ENCODE measurements around the gene LYPD6.

Gene LYPD6

DNA sequence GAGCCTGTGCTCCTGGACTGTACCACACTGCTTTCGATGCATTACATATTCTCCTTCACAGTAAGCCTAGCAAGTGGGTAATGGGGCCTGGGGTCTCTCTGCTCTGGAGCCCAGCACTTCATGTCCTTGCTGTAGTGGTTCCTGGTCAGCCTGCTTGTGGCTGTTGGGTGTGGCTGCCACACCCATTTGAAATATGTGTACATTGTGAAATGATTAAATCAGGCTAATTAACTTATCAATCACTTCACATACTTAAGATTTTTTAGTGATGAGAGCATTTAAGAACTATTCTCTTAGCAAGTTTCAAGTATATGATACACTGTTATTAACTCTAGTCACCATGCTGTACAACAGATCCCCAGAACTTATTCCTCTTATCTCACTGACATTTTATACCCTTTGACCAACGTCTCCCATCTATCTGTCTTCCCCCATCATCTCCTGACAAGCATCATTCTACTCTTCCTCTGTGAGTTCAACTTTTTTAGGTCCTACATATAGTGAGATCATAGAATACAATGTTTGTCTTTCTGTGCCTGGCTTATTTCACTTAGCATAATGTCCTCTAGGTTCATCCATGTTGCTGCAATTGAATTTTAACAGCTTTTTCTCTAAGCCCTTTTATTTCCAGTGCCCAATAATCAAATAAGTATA is 92.1 kb downstream of the LYPD6 start:
- Histone ChIP-seq H3K4me3 (ENCODE audit: low read length) (no peak overlapping the region), H3K36me3 (ENCODE audit: control insufficient read depth, insufficient read depth, low read length) (no peaks in the 10 kb centered on the region), H3K9me3 (ENCODE audit: control insufficient read depth, insufficient read depth, low read length) (no peaks in the 10 kb centered on the region), H3K4me1 (ENCODE audit: control insufficient read depth, insufficient read depth, low read length) (peaks cover 6% of the 10 kb centered on the region), H3K27me3 (ENCODE audit: control insufficient read depth, insufficient read depth, low read length) (no peaks in the 10 kb centered on the region), H3K27ac (ENCODE audit: low read length) (no peak overlapping the region)
- no peak for DNase-seq (ENCODE audit: low read depth, low spot score)
- WGBS (ENCODE audit: insufficient coverage, insufficient read length): no CpG with 5 or more reads among the region's 2 CpGs

DNA sequence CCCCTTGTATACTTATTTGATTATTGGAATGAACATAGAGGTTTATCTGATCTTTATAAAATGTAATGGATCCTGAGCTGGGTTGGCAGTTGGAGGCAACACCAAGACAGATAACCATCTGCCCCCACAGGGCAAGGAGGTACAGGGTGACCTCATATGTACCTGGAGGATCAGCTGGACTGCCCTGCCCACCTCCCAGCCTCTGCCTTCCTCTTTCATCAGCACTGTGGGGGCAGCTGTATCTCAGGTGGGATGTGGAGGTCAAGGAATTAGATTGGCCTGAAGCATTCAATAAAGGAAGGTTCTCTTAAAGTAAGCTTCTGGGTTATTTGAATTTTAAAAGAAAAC is 92.6 kb downstream of the LYPD6 start:
- peaks cover 6% of the 10 kb centered on the region for H3K4me1 ChIP-seq (ENCODE audit: control insufficient read depth, insufficient read depth, low read length)
- DNase-seq (ENCODE audit: low read depth, low spot score): no peak
- no peaks in the 10 kb centered on the region for H3K9me3 ChIP-seq (ENCODE audit: control insufficient read depth, insufficient read depth, low read length)
- H3K27me3 ChIP-seq (ENCODE audit: control insufficient read depth, insufficient read depth, low read length): no peaks in the 10 kb centered on the region
- H3K4me3 ChIP-seq (ENCODE audit: low read length): no peak overlapping the region
- no peak overlapping the region for H3K27ac ChIP-seq (ENCODE audit: low read length)
- no peaks in the 10 kb centered on the region for H3K36me3 ChIP-seq (ENCODE audit: control insufficient read depth, insufficient read depth, low read length)

DNA sequence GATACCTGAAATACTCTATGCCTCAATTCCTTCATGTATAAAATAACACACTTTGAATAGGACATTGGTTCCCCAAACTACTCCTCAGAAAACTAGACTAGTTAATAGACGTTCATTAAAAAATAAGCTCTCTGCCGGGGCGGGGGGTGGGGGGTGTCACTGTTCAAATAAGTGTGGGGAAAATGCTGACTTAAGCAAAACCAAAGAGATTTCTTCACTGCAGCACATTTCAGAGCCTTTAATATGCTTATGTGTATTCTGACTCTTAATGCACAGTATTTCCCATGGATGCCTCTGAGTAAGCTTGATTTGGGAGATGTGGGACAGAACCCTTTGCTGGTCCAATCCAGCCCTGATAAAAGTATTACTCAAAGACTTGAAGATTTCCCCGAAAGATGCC is 93.2 kb downstream of the LYPD6 start:
- Histone ChIP-seq H3K36me3 (ENCODE audit: control insufficient read depth, insufficient read depth, low read length) (no peaks in the 10 kb centered on the region), H3K4me3 (ENCODE audit: low read length) (no peak overlapping the region), H3K9me3 (ENCODE audit: control insufficient read depth, insufficient read depth, low read length) (no peaks in the 10 kb centered on the region), H3K4me1 (ENCODE audit: control insufficient read depth, insufficient read depth, low read length) (peaks cover 6% of the 10 kb centered on the region), H3K27ac (ENCODE audit: low read length) (no peak overlapping the region), H3K27me3 (ENCODE audit: control insufficient read depth, insufficient read depth, low read length) (no peaks in the 10 kb centered on the region)
- DNase-seq (ENCODE audit: low read depth, low spot score): no peak
- no CpG with 5 or more reads among the region's 4 CpGs for WGBS (ENCODE audit: insufficient coverage, insufficient read length)

DNA sequence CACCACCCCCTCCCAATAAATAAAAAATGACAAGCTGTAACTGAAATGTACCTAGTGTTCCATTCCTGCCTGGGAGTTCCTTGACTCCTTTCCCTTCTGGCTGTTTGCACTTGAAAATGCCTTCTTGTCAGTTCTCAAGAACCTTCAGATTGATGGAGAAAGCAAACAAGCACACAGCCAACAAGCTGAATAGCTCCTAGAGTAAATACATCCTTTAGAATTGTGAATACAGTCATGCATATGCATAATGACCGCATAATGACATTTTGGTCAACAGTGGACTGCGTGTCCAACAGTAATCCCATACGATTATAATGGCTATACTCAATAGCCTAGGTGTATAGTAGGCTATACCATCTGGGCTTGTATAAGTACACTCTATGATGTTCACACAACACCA is 97.0 kb downstream of the LYPD6 start:
- WGBS (ENCODE audit: insufficient coverage, insufficient read length): no CpG with 5 or more reads among the region's 3 CpGs

DNA sequence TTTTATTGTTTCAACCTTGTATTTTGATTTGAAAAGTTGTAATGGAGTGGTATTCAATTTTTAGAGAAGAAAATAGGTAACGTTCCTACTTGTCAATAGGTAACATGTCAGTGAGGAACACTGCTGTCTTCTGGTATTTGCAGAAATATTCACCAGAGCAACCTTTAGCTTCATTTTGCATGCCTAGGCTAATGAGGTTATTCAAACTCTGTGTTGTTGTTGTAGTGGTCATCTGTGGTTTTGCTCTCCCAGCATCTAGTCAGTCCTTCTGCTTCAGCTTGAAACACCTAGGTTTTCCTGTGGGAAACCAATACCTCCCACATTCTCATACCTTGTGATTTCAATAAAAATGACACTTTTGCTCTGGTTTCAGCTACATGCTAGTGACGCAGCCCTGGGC is 98.4 kb downstream of the LYPD6 start:
- H3K27me3 ChIP-seq (ENCODE audit: control insufficient read depth, insufficient read depth, low read length): no peaks in the 10 kb centered on the region
- H3K9me3 ChIP-seq (ENCODE audit: control insufficient read depth, insufficient read depth, low read length): no peaks in the 10 kb centered on the region
- H3K36me3 ChIP-seq (ENCODE audit: control insufficient read depth, insufficient read depth, low read length): no peaks in the 10 kb centered on the region
- no peak overlapping the region for H3K4me3 ChIP-seq (ENCODE audit: low read length)
- H3K27ac ChIP-seq (ENCODE audit: low read length): no peak overlapping the region
- H3K4me1 ChIP-seq (ENCODE audit: control insufficient read depth, insufficient read depth, low read length): no peaks in the 10 kb centered on the region; the same call in 1 of the 2 replicates
- no peak for DNase-seq (ENCODE audit: low read depth, low spot score)
- WGBS (ENCODE audit: insufficient coverage, insufficient read length): no CpG with 5 or more reads among the region's 2 CpGs

More for the DNA sequence above, 97.0 kb downstream of the LYPD6 start:
- Histone ChIP-seq H3K27ac (ENCODE audit: low read length) (no peak overlapping the region), H3K4me1 (ENCODE audit: control insufficient read depth, insufficient read depth, low read length) (peaks cover 1% of the 10 kb centered on the region; the same call in 1 of the 2 replicates), H3K27me3 (ENCODE audit: control insufficient read depth, insufficient read depth, low read length) (no peaks in the 10 kb centered on the region), H3K36me3 (ENCODE audit: control insufficient read depth, insufficient read depth, low read length) (no peaks in the 10 kb centered on the region), H3K4me3 (ENCODE audit: low read length) (no peak overlapping the region), H3K9me3 (ENCODE audit: control insufficient read depth, insufficient read depth, low read length) (no peaks in the 10 kb centered on the region)
- no peak for DNase-seq (ENCODE audit: low read depth, low spot score)

DNA sequence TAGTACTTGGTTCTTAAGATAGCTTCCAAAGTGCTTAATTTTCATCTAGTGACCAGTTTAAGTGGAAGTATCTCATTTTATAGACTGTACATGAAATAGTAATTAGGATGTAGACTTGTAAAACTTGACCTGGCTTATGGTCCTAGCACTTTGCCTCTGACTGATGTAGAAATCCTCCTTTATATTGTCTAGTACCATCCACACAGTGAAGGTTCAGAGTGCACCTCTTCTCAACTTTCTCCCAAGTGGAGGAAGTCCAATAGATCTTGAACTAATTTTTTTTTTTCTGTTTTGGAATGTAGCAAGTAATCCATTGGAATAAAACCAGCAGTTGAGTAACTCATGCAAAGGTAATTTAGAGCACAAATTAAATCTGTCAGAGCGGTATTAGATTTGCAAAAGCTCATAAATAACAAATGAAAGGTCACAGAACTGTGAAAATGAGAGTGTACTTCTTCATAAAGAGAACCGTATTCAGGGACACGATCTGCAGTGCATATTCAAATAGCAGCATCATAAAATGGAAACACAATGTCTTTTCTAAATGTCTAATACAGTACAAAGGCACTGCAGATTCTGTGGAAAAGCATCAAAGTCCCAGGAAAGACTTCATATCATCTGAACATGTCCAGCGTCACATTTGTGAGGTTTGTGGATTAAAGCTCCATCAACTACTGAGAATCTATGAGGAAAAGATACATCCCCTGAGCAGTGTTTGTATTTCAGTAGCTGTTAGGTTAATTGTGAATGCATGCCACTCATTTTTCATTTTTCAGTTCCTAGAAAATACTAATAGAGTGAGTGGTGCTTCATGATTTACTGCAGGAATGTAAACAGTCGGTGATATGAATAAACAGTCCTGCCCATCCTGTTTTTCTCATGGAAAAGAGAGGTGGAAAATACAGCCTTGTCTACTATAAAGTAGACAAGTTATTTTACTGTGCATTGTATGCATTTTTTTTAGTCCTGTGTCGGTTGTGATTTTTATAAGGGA is 100.7 kb downstream of the LYPD6 start:
- Histone ChIP-seq H3K4me1 (ENCODE audit: control insufficient read depth, insufficient read depth, low read length) (no peaks in the 10 kb centered on the region), H3K27ac (ENCODE audit: low read length) (no peak overlapping the region), H3K4me3 (ENCODE audit: low read length) (no peak overlapping the region), H3K9me3 (ENCODE audit: control insufficient read depth, insufficient read depth, low read length) (no peaks in the 10 kb centered on the region), H3K36me3 (ENCODE audit: control insufficient read depth, insufficient read depth, low read length) (no peaks in the 10 kb centered on the region), H3K27me3 (ENCODE audit: control insufficient read depth, insufficient read depth, low read length) (no peaks in the 10 kb centered on the region)
- DNase-seq (ENCODE audit: low read depth, low spot score): no peak
- WGBS (ENCODE audit: insufficient coverage, insufficient read length): no CpG with 5 or more reads among the region's 6 CpGs

DNA sequence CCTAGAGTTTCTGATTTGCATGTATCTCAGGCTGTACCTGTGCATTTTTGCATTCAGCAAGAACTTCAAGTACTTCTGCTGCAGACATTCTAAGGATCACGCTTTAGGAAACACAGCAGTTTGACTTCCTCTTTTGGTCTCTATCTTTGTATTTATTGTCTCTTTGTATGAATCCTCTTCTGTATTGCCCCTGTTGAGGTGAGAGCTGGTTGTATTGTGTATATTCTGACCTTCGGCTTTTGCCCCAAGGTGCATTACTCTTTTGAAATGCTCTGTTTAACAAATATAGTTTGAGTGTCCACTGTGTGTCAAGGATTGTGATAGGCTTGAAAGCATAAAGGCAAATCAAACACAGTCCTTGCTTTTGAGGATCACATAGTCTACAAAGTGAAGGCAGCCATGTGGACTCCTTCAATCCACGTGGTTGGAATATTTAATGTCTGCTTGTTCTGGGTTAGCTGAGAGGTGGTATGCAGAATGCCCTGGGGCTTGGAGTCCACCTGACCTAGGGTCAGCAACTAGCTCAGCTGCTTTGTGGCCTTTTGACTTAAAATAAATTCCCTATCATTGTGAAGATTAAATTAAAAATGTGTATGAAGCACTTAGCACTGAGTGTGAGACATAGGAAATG is 108.1 kb downstream of the LYPD6 start:
- H3K27ac ChIP-seq (ENCODE audit: low read length): no peak overlapping the region
- H3K27me3 ChIP-seq (ENCODE audit: control insufficient read depth, insufficient read depth, low read length): no peaks in the 10 kb centered on the region
- H3K36me3 ChIP-seq (ENCODE audit: control insufficient read depth, insufficient read depth, low read length): no peaks in the 10 kb centered on the region; the same call in 1 of the 2 replicates
- WGBS (ENCODE audit: insufficient coverage, insufficient read length): no CpG with 5 or more reads among the region's 3 CpGs
- no peaks in the 10 kb centered on the region for H3K9me3 ChIP-seq (ENCODE audit: control insufficient read depth, insufficient read depth, low read length)
- no peak for DNase-seq (ENCODE audit: low read depth, low spot score)
- H3K4me3 ChIP-seq (ENCODE audit: low read length): no peak overlapping the region
- no peaks in the 10 kb centered on the region for H3K4me1 ChIP-seq (ENCODE audit: control insufficient read depth, insufficient read depth, low read length)

DNA sequence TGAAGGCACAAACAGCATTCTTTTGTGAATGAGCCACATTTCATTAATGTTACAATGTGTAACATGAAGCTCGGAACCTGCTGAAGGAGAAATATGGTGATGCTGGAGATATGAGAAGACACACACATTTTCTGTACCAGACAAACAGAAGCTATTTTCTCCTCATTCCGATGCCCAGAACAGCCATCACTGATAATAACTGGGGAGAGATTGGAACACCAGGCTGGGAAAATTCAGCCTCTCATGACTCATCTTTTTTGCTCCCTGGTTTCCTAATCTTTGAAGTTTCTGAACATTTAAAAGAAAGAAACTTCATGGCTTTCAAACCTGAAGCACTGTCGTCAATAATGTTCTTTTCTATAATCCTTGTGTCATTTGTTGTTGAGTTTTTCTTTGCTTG is 110.9 kb downstream of the LYPD6 start:
- no peak overlapping the region for H3K27ac ChIP-seq (ENCODE audit: low read length)
- no peaks in the 10 kb centered on the region for H3K4me1 ChIP-seq (ENCODE audit: control insufficient read depth, insufficient read depth, low read length)
- no peaks in the 10 kb centered on the region for H3K27me3 ChIP-seq (ENCODE audit: control insufficient read depth, insufficient read depth, low read length)
- no peak for DNase-seq (ENCODE audit: low read depth, low spot score)
- H3K9me3 ChIP-seq (ENCODE audit: control insufficient read depth, insufficient read depth, low read length): no peaks in the 10 kb centered on the region
- no CpG with 5 or more reads among the region's 3 CpGs for WGBS (ENCODE audit: insufficient coverage, insufficient read length)
- H3K36me3 ChIP-seq (ENCODE audit: control insufficient read depth, insufficient read depth, low read length): no peaks in the 10 kb centered on the region; the same call in 1 of the 2 replicates
- H3K4me3 ChIP-seq (ENCODE audit: low read length): no peak overlapping the region

DNA sequence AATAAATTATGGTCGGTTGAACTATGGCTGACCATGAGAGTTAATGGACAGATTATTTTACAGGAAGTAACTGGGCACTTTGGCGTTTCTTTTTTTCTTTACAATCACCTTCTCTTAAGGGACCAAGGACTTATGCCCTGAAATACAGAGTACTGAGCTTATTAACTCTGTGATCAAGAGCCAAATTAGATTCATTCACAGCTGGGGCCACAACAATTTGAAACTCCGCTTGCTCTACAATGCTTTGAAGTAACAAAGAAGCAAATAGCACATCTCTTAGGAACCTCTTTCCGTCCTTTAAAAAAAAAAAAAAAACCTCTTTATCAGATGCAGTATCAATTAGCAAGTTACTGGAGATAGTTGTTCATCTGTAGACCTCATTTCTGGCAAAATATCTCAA is 112.0 kb downstream of the LYPD6 start:
- WGBS (ENCODE audit: insufficient coverage, insufficient read length): no CpG with 5 or more reads among the region's 4 CpGs
- no peaks in the 10 kb centered on the region for H3K9me3 ChIP-seq (ENCODE audit: control insufficient read depth, insufficient read depth, low read length)
- H3K27me3 ChIP-seq (ENCODE audit: control insufficient read depth, insufficient read depth, low read length): no peaks in the 10 kb centered on the region
- no peaks in the 10 kb centered on the region for H3K4me1 ChIP-seq (ENCODE audit: control insufficient read depth, insufficient read depth, low read length)
- no peak overlapping the region for H3K4me3 ChIP-seq (ENCODE audit: low read length)
- no peak for DNase-seq (ENCODE audit: low read depth, low spot score)
- H3K27ac ChIP-seq (ENCODE audit: low read length): no peak overlapping the region
- no peaks in the 10 kb centered on the region; the same call in 1 of the 2 replicates for H3K36me3 ChIP-seq (ENCODE audit: control insufficient read depth, insufficient read depth, low read length)

DNA sequence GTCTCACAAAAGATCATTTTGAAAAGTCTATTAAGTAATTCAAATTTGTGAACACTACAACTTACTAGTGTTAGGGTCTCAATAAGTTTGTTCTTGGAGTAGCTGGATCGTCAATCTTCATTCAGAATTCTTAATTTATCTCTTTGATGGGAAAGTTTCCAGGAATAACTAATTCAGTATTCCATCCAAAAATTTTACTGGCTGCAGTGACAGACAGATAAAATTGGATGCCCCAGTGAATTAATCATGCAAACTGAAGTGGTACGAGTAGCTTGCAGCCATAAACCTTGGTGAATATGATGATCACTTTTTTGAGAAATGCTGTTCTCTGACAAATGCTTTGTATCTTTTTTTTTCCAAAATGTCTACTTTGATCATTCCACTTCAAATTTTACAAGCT is 112.8 kb downstream of the LYPD6 start:
- Histone ChIP-seq H3K4me1 (ENCODE audit: control insufficient read depth, insufficient read depth, low read length) (no peaks in the 10 kb centered on the region), H3K36me3 (ENCODE audit: control insufficient read depth, insufficient read depth, low read length) (no peaks in the 10 kb centered on the region; the same call in 1 of the 2 replicates), H3K27me3 (ENCODE audit: control insufficient read depth, insufficient read depth, low read length) (no peaks in the 10 kb centered on the region), H3K27ac (ENCODE audit: low read length) (no peak overlapping the region), H3K9me3 (ENCODE audit: control insufficient read depth, insufficient read depth, low read length) (no peaks in the 10 kb centered on the region), H3K4me3 (ENCODE audit: low read length) (no peak overlapping the region)
- DNase-seq (ENCODE audit: low read depth, low spot score): no peak
- WGBS (ENCODE audit: insufficient coverage, insufficient read length): no CpG with 5 or more reads among the region's 2 CpGs
